ENCODE results near the gene POLE.

GRCh38 chr12:132588319-132588718, 98.8 kb downstream of the POLE start:
- TF ChIP-seq POLR2AphosphoS5 (IDR thresholded peaks at IDR 0.05; ENCODE audit: borderline replicate concordance, low read depth, low read length) (no peak), EZH2 (IDR thresholded peaks at IDR 0.05) (no peak)

Data from SK-N-MC (cell line).